IMR-90 (cell line): ENCODE measurements around the gene SLC16A1. TPM values are rescaled to one million over a fixed set of nuclear protein-coding genes. Genes with fewer than 3 reads are reported as not detected.

Source experiments
- ATAC-seq: fragments of 200-7000 bp; cut with Tn5 transposase; 2 replicates; pipeline ENCODE4 v1.9.1; 2020; ENCODE audit warnings: low read depth, mild to moderate bottlenecking, moderate library complexity
- BruUV-seq: library from RNA; stranded (reverse); fragments of 400-500 nt; replicated peaks from 2 replicates; lab custom pipeline; 2021; lab: Mats Ljungman, UMichigan
- CTCF ChIA-PET: fragments of 300-600 bp; formaldehyde crosslinking; extraction: SDS; loops from one replicate; lab custom pipeline; 2021; ENCODE audit warnings: antibody characterized with exemption; lab: Yijun Ruan, JAX
- POLR2A ChIA-PET: fragments of 300-600 bp; sonication (Branson Sonifier 250); formaldehyde crosslinking; loops from one replicate; lab custom pipeline; 2022; ENCODE audit warnings: antibody characterized with exemption; ENCODE audit not compliant: unreplicated experiment; lab: Charles Lee
- DNase-seq: peaks from one replicate; pipeline ENCODE4 v3.0.0; 2013
- H2AFZ ChIP-seq: replicated peaks from 2 replicates; pipeline ENCODE3; 2013; ENCODE audit warnings: low read length, mild to moderate bottlenecking; ENCODE audit not compliant: poor library complexity
- H2AK5ac ChIP-seq: 2 replicates; pipeline ENCODE4 v1.6.1; 2013; ENCODE audit warnings: low read depth, low read length, inconsistent platforms
- H2AK9ac ChIP-seq: replicated peaks from 2 replicates; pipeline ENCODE3; 2013; ENCODE audit warnings: mild to moderate bottlenecking, low read depth, low read length, moderate library complexity; ENCODE audit not compliant: poor library complexity
- H2BK120ac ChIP-seq: 2 replicates; pipeline ENCODE4 v1.6.1; 2013; ENCODE audit warnings: low read depth, low read length, inconsistent platforms
- H2BK15ac ChIP-seq: 3 replicates; pipeline ENCODE4 v1.6.1; 2013; ENCODE audit warnings: low read depth, low read length, inconsistent platforms
- H2BK20ac ChIP-seq: 2 replicates; pipeline ENCODE4 v1.6.1; 2013; ENCODE audit warnings: low read depth, mild to moderate bottlenecking, inconsistent platforms, low read length, moderate library complexity
- H2BK5ac ChIP-seq: 2 replicates; pipeline ENCODE4 v1.6.1; 2013; ENCODE audit warnings: mild to moderate bottlenecking, low read depth, low read length, inconsistent platforms; ENCODE audit not compliant: poor library complexity, severe bottlenecking
- H3K14ac ChIP-seq: replicated peaks from 2 replicates; pipeline ENCODE4 v1.6.1; 2013; ENCODE audit warnings: low read depth, low read length, inconsistent platforms
- H3K18ac ChIP-seq: 2 replicates; pipeline ENCODE4 v1.6.1; 2013; ENCODE audit warnings: low read depth, low read length, control low read depth
- H3K23ac ChIP-seq: 2 replicates; pipeline ENCODE4 v1.6.1; 2013; ENCODE audit warnings: low read depth, low read length, inconsistent platforms
- H3K27ac ChIP-seq: 2 replicates; pipeline ENCODE4 v1.5.1; 2013; ENCODE audit warnings: mild to moderate bottlenecking, control low read depth, low read length; ENCODE audit not compliant: insufficient read depth
- H3K27me3 ChIP-seq: 2 replicates; pipeline ENCODE4 v1.6.1; 2013; ENCODE audit warnings: low read length; ENCODE audit not compliant: control insufficient read depth, insufficient read depth
- H3K36me3 ChIP-seq: 2 replicates; pipeline ENCODE4 v1.6.1; 2013; ENCODE audit warnings: low read length, mixed read lengths; ENCODE audit not compliant: control insufficient read depth, insufficient read depth
- H3K4ac ChIP-seq: 2 replicates; pipeline ENCODE4 v1.6.1; 2013; ENCODE audit warnings: low read depth, low read length, inconsistent platforms
- H3K4me1 ChIP-seq: 2 replicates; pipeline ENCODE4 v1.6.1; 2013; ENCODE audit warnings: low read length, mixed read lengths; ENCODE audit not compliant: control insufficient read depth, insufficient read depth
- H3K4me2 ChIP-seq: 2 replicates; pipeline ENCODE4 v1.6.1; 2013; ENCODE audit warnings: low read depth, mild to moderate bottlenecking, control low read depth, low read length, moderate library complexity
- H3K4me3 ChIP-seq: 2 replicates; pipeline ENCODE4 v1.5.1; 2013; ENCODE audit warnings: low read depth, mild to moderate bottlenecking, control low read depth, low read length, moderate library complexity; ENCODE audit not compliant: insufficient read depth
- H3K56ac ChIP-seq: 2 replicates; pipeline ENCODE4 v1.6.1; 2013; ENCODE audit warnings: low read length, inconsistent platforms; ENCODE audit not compliant: insufficient read depth; ENCODE audit errors: extremely low read depth
- H3K79me1 ChIP-seq, 2 experiments: 2 replicates each; pipeline ENCODE4 v1.6.1; 2013; ENCODE audit warnings: low read length in 2 of 2, inconsistent platforms in 1 of 2, low read depth in 1 of 2
- H3K9ac ChIP-seq: 2 replicates; pipeline ENCODE4 v1.6.1; 2013; ENCODE audit warnings: low read depth, low read length, control low read depth
- H3K9me1 ChIP-seq: 2 replicates; pipeline ENCODE4 v1.6.1; 2013; ENCODE audit warnings: low read length, inconsistent platforms; ENCODE audit not compliant: insufficient read depth
- H3K9me3 ChIP-seq: 2 replicates; pipeline ENCODE4 v1.6.1; 2013; ENCODE audit warnings: low read length; ENCODE audit not compliant: control insufficient read depth, insufficient read depth
- H4K20me1 ChIP-seq: 2 replicates; pipeline ENCODE4 v1.6.1; 2013; ENCODE audit warnings: low read length, inconsistent platforms; ENCODE audit not compliant: insufficient read depth
- H4K5ac ChIP-seq: 2 replicates; pipeline ENCODE4 v1.6.1; 2013; ENCODE audit warnings: mild to moderate bottlenecking, low read depth, low read length, control low read depth
- H4K8ac ChIP-seq, 2 experiments: 2 replicates each; pipeline ENCODE4 v1.6.1; 2013; ENCODE audit warnings: low read depth in 2 of 2, low read length in 2 of 2, control low read depth in 1 of 2, inconsistent platforms in 1 of 2
- H4K91ac ChIP-seq: 2 replicates; pipeline ENCODE4 v1.6.1; 2013; ENCODE audit warnings: low read depth, low read length, inconsistent platforms; ENCODE audit not compliant: insufficient read depth
- BHLHE40 ChIP-seq: fragments of 150-350 bp; IDR thresholded peaks from 2 replicates; pipeline ENCODE4 v1.6.1; 2016; ENCODE audit warnings: mild to moderate bottlenecking, low read depth, low read length
- CEBPB ChIP-seq: IDR thresholded peaks from 2 replicates; pipeline ENCODE4 v1.6.1; 2012; ENCODE audit warnings: low read depth, low read length, improper control_type of control experiment
- CHD1 ChIP-seq: IDR thresholded peaks from 2 replicates; pipeline ENCODE4 v1.6.1; 2012; ENCODE audit warnings: low read depth, low read length, improper control_type of control experiment
- ELK1 ChIP-seq: fragments of 150-350 bp; IDR thresholded peaks from 2 replicates; pipeline ENCODE4 v1.6.1; 2016; ENCODE audit warnings: low read depth, mild to moderate bottlenecking, low read length, moderate library complexity, borderline replicate concordance
- MAZ ChIP-seq: IDR thresholded peaks from 2 replicates; pipeline ENCODE4 v1.6.1; 2012; ENCODE audit warnings: low read depth, mild to moderate bottlenecking, low read length, improper control_type of control experiment, moderate library complexity, borderline replicate concordance
- NFE2L2 ChIP-seq: fragments of 150-350 bp; IDR thresholded peaks from 2 replicates; pipeline ENCODE4 v1.6.1; 2016; ENCODE audit warnings: low read depth, mild to moderate bottlenecking, low read length
- POLR2A ChIP-seq: IDR thresholded peaks from 2 replicates; pipeline ENCODE4 v1.6.1; 2012; ENCODE audit warnings: mild to moderate bottlenecking, low read depth, low read length
- RCOR1 ChIP-seq: IDR thresholded peaks from 2 replicates; pipeline ENCODE4 v1.6.1; 2012; ENCODE audit warnings: mild to moderate bottlenecking, low read length, improper control_type of control experiment; ENCODE audit not compliant: insufficient replicate concordance
- RFX5 ChIP-seq: IDR thresholded peaks from 2 replicates; pipeline ENCODE4 v1.8.0; 2012; ENCODE audit warnings: low read depth, mild to moderate bottlenecking, low read length, moderate library complexity
- SMC3 ChIP-seq: fragments of 150-350 bp; IDR thresholded peaks from 2 replicates; pipeline ENCODE4 v1.6.1; 2016; ENCODE audit warnings: low read depth, mild to moderate bottlenecking, antibody characterized with exemption, low read length, moderate library complexity
- WGBS, 2 experiments: methylation state at CpG; one replicate each; pipeline versions ENCODE4 v1.1.5 to v1.1.7; 2013; ENCODE audit warnings: missing lambda C conversion rate in 2 of 2; ENCODE audit not compliant: insufficient read length in 1 of 2; ENCODE audit errors: extremely low coverage in 2 of 2; 5-methylcytosine and 5-hydroxymethylcytosine counted together
- dilution Hi-C: fragments of 300-500 bp; cut with HindIII; formaldehyde crosslinking; loops from one replicate; pipeline ENCODE4 v1.14.3; 2018; ENCODE audit warnings: low sequenced_read_pairs; ENCODE audit not compliant: unreplicated experiment
- in situ Hi-C: fragments of 300-500 bp; cut with MboI; formaldehyde crosslinking; loops from 3 replicates; pipeline ENCODE4 v1.14.3; 2019; ENCODE audit warnings: low sequenced_read_pairs, inconsistent platforms, mixed read lengths
- intact Hi-C: fragments of 100-400 bp; cut with micrococcal nuclease; formaldehyde crosslinking; loops from 2 replicates; pipeline ENCODE4 v1.10.0; 2022
- polyA plus RNA-seq, 3 experiments: library from polyadenylated mRNA; depleted of rRNA; stranded (reverse); fragments of >200 nt; gene quantifications; 2 replicates each; pipeline ENCODE4 v1.2.3, GENCODE V29; 2012; ENCODE audit warnings: low replicate concordance in 1 of 3
- total RNA-seq: library from RNA; depleted of rRNA; stranded (reverse); fragments of >200 nt; gene quantifications from 2 replicates; pipeline ENCODE4 v1.2.3, GENCODE V29; 2012
- TF ChIP-seq, protein P1 (sequence below): fragments of 150-350 bp; IDR thresholded peaks from 2 replicates; pipeline ENCODE4 v1.6.1; 2017; ENCODE audit warnings: mild to moderate bottlenecking, antibody characterized with exemption, low read length, low read depth
- TF ChIP-seq, protein P2 (sequence below): conservative IDR thresholded peaks from 2 replicates; pipeline ENCODE4 v1.5.1; 2012; ENCODE audit warnings: mild to moderate bottlenecking, low read depth, low read length, improper control_type of control experiment

The SLC16A1 gene
- total and polyA plus RNA-seq, 2 of the 4 experiments (the other 2 are of a cell fraction), result 32.9 to 156 TPM

GRCh38 chr1:112888630-112889029 is 67.4 kb downstream of the SLC16A1 start:
- dilution Hi-C loops, result no loop called here
- no peaks in the 10 kb centered on the region for H3K79me1 ChIP-seq
- ChIA-PET POLR2A (no interaction called here), CTCF (interaction anchor here (1.0 to 1.7 kb wide), 2 partner anchors 9 to 154 kb away, joined by 3 to 5 read pairs; no protein-coding TSS in a partner anchor)
- in situ Hi-C loops, result no loop called here
- peaks cover 5% of the 10 kb centered on the region for H3K4me1 ChIP-seq
- no peak overlapping the region for H2BK120ac ChIP-seq
- no peak overlapping the region for H2AFZ ChIP-seq
- H4K91ac ChIP-seq, result no peak overlapping the region
- no peak overlapping the region for H2BK20ac ChIP-seq
- no peak overlapping the region for H3K27ac ChIP-seq
- H3K18ac ChIP-seq, result no peak overlapping the region
- intact Hi-C loops, result no loop called here
- peaks cover 3% of the 10 kb centered on the region for H3K9me3 ChIP-seq
- H3K27me3 ChIP-seq, result no peaks in the 10 kb centered on the region
- H3K4me2 ChIP-seq, result no peak overlapping the region
- no peak overlapping the region for H3K56ac ChIP-seq
- H2BK15ac ChIP-seq, result no peak overlapping the region
- no peak overlapping the region for H3K9ac ChIP-seq
- WGBS, 2 experiments, result no CpG with 5 or more reads among the region's 2 CpGs
- ATAC-seq, result no peak
- TF ChIP-seq SMC3 (no peak), CEBPB (no peak), BHLHE40 (no peak), ELK1 (no peak), RFX5 (no peak), NFE2L2 (no peak), CHD1 (no peak), MAZ (no peak), RCOR1 (no peak), POLR2A (no peak)
- TF ChIP-seq, protein P1, sequence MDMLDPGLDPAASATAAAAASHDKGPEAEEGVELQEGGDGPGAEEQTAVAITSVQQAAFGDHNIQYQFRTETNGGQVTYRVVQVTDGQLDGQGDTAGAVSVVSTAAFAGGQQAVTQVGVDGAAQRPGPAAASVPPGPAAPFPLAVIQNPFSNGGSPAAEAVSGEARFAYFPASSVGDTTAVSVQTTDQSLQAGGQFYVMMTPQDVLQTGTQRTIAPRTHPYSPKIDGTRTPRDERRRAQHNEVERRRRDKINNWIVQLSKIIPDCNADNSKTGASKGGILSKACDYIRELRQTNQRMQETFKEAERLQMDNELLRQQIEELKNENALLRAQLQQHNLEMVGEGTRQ, result no peak
- TF ChIP-seq, protein P2, sequence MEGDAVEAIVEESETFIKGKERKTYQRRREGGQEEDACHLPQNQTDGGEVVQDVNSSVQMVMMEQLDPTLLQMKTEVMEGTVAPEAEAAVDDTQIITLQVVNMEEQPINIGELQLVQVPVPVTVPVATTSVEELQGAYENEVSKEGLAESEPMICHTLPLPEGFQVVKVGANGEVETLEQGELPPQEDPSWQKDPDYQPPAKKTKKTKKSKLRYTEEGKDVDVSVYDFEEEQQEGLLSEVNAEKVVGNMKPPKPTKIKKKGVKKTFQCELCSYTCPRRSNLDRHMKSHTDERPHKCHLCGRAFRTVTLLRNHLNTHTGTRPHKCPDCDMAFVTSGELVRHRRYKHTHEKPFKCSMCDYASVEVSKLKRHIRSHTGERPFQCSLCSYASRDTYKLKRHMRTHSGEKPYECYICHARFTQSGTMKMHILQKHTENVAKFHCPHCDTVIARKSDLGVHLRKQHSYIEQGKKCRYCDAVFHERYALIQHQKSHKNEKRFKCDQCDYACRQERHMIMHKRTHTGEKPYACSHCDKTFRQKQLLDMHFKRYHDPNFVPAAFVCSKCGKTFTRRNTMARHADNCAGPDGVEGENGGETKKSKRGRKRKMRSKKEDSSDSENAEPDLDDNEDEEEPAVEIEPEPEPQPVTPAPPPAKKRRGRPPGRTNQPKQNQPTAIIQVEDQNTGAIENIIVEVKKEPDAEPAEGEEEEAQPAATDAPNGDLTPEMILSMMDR, result no peak
- no peaks in the 10 kb centered on the region for H3K36me3 ChIP-seq
- H3K9me1 ChIP-seq, result peaks cover 3% of the 10 kb centered on the region; the same call in 1 of the 2 replicates
- no peak overlapping the region for H3K4ac ChIP-seq
- no peak overlapping the region for H2AK5ac ChIP-seq
- no peak overlapping the region for H2AK9ac ChIP-seq
- no peak overlapping the region for H4K5ac ChIP-seq
- no peak overlapping the region for H3K14ac ChIP-seq
- H2BK5ac ChIP-seq, result no peak overlapping the region
- DNase-seq, result no peak
- H3K23ac ChIP-seq, result no peak overlapping the region
- no peak overlapping the region for H4K8ac ChIP-seq
- no peak overlapping the region for H3K4me3 ChIP-seq
- no TSS peak for BruUV-seq
- no peaks in the 10 kb centered on the region for H4K20me1 ChIP-seq
